Islet precursor cell (in vitro differentiated cells): ENCODE data around the gene BSPH1.
"Not testable (repeated sequence)": the region's sequence is repeated elsewhere in the genome, so short reads cannot be mapped to it uniquely, and the experiment has no call there.

Experiments used
- DNase-seq: peaks from one replicate; pipeline ENCODE4 v3.0.0-alpha.2; 2018

Gene BSPH1, protein sequence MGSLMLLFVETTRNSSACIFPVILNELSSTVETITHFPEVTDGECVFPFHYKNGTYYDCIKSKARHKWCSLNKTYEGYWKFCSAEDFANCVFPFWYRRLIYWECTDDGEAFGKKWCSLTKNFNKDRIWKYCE

DNA sequence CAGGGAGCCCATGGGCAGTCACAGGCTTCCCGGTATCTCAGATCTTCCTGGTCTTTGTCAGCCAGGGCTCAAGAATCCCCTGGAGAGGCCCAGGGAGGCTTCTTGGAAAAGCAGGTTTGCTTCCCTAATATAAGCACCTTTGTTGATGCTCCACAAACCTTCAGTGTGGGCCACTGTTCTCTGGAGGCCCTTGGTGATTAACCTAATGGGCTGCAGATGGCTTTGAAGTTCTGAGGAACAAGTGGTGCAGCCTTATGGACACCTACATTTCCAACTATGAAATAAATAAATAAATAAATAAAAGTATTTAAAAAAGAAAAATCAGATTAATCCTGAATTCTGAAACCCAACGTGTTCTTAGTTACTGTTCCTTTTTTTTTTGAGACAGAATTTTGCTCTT, at the start of gene BSPH1:
BSPH1 (minus strand) TSS at position 101 of the 400 bp plus-strand sequence; CDS start at position 12, 89 bp downstream.
- DNase-seq: peak; percentile 41

DNA sequence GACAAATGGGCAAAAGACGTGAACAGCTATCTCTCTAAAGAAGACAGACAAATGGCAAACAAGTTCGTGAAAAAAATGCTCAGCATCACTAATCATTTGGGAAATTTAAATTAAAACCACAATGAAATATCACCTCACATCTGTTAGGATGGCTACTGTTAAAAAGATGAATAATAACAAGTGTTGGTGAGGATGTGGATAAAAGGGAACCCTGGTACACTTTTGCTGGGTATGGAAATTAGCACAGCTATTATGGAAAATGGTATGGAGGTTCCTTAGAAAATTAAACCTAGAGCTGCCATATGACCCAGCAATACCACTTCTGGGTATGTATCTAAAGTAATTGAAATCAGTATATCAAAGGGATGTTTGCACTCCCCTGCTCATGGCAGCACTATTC, 44.8 kb upstream of the BSPH1 start:
- no peak for DNase-seq

DNA sequence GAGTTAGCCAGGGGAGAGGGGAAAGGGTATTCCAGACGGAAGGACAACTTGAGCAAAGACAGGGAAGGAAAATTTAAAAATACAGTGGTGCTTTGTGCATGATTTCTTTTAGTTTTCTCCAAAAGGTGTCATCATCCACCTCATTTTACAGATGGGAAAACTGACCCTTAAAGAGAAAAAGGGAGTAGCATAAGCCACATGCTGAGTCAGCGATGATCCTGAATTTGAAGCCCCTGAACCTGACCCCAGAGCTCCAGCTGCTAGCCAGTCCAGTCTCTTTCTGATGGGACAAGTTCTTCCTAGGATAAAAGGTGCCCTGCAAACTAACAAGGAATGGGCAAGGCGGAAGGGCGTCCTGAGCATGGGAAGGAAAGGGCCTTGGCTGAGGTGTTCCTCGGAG, 41.6 kb upstream of the BSPH1 start:
- no peak for DNase-seq

DNA sequence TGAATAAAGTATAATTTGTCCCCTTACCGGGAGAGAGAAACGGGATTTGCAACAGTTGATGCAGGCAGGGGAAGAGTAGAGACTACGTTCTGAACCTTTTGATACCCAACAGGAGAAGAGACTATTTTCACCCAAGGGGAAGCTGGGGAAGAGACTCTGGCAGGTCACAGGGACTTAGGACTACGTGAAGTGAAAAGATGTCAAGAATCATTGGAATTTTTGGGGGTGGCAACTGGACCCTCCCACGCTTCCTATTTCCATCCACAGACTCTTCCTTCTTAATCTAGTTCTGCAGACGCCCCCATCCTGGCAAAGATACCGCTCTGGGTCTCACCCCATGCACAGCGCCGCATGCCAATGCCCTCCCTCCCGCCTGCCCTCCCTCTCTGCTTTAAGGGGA, 38.1 kb upstream of the BSPH1 start:
- no peak for DNase-seq

DNA sequence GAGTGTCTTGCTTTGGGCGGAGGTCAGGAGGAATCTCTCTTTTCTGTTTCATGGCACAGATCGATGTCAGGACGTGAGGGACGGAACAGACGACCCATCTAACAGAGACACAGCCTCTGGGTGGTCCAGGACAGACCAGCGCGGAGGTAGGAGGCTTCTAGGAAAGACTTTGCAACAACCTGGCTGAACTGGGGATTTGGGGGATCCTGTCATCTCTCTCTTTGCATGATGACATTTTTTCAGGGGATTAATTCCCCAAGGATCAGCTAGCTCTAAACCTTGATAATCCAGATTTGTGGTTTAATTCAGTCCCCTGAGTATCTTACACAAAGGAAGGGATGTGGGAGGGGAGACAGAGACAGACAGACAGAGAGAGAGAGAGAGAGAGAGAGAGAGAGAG, 37.5 kb upstream of the BSPH1 start:
- no peak for DNase-seq

DNA sequence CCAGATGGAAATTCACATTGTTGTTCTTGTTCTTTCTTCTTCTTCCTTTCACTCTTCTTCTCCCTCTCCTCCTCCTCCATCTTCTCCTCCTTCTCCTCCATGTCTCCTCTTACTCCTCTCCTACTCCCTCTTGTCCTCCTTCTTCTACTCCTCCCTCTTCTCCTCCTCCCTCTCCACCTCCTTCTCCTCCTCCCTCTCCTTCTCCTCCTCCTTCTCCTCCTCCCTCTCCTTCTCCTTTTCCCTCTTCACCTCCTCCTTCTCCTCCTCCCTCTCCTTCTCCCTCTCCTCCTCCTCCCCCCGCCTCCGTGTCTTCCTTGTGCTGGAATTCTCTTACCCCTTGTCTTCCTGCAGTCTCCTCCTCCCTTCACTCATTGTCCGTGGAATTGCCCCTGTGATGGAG, 33.5 kb upstream of the BSPH1 start:
- DNase-seq: no peak

DNA sequence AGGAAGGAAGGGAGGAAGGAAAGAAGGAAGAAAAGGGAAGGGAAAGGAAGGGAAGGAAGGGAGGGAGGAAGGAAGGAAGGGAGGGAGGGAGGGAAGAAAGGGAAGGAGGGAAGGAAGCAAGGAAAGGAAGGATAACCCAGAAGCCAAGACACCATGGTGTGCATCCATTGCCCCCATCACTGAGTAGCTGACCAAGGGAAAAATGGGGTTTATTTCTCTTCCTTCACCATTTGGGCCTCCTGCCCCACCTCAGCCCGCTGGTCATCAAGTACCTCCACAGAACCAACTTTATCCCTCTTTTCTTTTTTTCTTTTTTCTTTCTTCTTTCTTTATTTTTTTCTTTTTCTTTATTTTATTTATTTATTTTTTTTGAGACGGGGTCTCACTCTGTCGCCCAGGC, 31.5 kb upstream of the BSPH1 start:
- DNase-seq: no peak

DNA sequence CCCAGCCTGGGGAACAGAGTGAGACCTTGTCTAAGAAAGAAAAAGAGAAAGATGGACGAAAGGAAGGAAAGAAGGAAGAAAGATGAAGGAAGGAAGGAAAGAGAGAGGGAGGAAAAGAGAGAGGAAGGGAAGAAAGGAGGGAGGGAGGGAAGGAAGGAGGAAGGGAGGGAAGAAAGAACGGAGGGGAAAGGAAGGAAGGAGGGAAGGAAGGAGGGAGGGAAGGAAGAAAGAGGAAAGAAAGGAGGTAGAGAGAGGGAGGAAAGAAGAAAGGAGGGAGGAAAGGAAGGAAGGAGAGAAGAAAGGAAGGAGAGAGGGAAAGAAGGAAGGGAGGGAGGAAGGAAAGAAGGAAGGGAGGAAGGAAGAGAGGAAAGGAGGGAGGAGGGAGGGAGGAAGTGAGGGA, 31.0 kb upstream of the BSPH1 start:
- no peak for DNase-seq

DNA sequence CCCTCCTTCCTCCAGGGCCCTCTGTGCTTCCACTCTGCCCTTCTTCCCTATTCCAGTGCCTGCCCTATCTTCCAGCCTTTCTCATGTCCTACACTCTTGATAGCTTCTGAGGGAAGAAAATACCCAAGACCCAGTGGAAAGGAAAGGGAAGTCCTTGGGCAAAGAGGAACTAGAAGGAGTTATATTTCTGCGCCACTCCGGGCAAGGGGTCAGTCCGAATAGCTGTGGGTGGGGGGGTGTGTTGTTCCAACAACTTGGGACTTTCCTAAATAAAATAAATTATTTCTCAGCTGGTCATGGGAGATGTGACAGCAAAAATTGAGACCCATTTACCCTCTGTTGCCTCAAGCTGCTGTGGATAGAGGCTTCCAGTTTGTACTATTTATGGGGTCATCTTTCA, 28.7 kb upstream of the BSPH1 start:
- DNase-seq: no peak

DNA sequence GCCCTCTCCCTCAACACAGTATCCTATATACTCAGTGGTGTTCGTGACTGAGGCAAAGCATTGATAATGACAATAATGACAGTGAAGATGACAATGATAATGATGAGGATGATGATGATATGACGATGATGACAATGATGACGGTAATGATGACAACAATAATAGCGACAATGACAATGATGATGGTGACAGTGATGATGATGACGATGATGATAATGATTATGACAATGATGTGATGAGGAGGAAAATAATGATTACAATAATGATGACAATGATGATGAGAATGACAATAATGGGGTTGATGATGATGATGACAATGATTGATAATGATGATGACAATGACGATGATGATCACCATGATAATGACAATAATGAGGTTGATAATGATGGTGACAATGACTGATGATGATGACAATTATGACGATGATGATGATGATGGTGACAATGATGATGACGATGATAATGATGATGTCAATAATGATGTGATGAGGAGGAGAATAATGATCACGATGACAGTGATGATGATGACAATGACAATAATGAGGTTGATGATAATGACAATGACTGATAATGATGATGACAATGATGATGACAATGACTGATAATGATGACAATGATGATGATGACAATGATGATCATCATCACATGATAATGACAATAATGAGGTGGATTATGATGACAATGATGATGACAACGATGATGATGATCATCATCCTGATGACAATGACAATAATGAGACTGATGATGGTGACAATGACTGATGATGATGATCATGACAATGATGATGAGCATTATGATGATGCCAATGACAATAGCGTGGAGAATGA, 19.2 kb upstream of the BSPH1 start:
- DNase-seq: no peak

DNA sequence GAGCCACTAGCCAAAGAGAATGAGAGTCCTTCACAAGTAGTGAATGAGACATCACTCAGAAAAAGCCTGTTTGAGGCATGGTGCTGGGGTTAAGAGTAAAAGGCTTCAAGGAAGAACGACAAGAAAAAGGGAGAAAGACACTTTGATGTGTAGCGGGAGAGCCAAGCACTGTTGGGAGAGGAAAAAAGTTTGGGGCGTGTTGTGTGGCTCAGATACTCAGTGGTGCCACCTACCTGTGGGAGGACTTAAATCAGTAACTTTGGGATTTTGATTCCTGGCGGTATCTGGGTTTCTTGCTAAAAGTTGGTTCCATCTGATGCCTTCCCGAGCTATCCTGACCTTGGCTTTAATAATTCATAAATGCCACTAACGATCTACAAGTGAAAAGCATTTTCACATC, 14.8 kb upstream of the BSPH1 start:
- peak; percentile 12 for DNase-seq

DNA sequence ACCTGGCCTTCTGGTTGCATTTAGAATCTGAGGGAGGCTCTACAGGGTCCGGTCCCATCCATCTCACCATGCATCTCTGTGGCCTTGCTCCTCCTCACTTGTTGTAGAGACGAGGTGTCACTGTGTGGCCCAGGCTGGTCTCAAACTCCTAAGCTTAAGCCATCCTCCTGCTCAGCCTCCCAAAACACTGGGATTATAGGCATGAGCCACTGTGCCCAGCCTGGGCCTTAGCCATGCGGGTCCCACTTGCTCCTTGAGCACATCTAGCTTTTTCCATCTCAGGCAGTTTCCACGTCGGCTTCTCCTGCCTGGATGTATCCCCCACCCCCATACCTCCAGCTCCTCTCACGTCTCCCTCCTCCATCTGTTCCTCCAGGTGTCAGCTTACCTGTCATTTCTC, 12.3 kb upstream of the BSPH1 start:
- peak; percentile 22 for DNase-seq

DNA sequence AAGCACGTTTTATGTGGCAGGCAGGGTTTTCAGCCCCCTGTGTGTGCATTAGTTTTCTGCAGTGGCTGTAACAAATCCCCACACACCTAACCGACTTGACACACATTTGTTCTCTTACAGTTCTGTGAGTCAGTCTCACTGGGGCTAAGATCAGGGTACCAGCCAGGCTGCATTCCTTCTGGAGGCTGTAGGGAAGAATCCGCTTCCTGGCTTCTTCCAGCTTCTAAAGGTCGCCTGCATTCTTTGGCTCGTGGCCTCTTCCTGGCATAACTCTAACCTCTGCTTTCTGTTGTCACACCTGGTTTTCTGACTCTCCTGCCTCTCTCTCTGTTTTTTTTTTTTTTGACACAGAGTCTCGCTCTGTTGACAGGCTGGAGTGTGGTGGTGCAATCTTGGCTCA, 8.9 kb upstream of the BSPH1 start:
- DNase-seq: no peak

DNA sequence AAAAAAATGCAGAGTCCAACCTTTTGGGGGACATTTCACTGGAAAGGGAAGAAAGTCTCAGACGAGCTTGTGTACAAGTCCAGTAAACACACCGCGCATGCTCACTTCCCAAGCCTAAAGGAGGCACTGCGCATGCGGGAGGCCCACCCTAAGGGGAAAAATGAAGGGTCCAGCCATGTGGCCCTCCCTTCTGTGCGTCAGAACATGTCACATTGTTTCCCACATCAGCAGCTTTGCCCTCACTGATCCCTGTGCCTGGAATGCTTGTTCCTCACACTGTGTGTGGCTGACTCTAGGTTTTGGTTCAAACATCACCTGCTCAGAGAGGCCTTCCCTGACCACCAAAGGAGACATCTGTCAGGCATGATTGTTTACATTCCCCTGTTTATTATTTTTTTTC, 6.8 kb upstream of the BSPH1 start:
- no peak for DNase-seq

DNA sequence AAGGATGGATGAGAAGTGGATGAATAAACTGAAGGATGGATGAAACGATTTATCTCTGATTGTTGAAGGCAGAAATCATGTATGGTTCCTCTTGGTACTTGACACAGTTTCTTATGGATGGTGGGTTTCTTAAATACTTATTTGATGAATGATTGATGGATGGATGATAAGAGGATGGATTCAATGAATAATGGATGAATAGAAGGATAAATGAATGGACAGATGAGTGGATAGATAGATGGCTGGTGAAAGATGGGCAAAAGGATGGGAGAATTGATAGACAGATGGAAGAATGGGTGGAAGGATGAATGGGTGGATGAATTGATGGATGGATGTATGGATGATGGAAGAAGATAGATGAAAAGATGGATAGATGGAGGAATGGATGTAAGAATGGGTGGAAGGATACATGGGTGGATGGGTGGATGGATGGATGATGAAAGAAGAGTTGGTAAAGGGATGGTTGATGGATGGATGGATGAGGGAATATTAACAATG, 4.3 kb upstream of the BSPH1 start:
- DNase-seq: no peak

DNA sequence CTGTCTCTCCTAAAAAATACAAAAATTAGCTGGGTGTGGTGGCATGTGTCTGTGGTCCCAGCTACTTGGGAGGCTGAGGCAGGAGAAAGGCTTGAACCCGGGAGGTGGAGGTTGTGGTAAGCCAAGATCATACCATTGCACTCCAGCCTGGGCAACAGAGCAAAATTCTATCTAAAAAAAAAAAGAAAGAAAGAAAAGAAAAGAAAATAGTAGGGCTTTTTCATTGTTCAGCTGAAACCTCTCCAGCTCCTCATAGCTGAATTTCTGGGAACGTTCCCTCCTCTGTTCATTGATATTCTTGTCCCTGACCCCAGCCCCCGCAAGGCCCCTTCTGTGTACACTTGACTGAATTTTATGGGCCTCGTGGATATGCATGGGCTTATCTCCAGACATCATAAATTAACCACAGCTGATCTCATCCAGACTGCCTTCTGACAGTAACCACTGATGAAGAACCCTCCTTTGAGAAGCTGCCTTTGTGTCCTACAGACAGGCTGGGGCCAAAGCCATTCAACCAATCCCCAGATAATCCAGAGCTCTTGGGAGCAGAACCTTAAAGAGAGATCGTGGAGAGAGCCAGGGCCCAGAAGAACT, 2.3 kb upstream of the BSPH1 start, which contains the start of gene ELSPBP1:
ELSPBP1 (plus strand) TSS at position 424 of the 594 bp plus-strand sequence. CDS start 14,036 bp downstream, outside the sequence.
- DNase-seq: peak; percentile 64

DNA sequence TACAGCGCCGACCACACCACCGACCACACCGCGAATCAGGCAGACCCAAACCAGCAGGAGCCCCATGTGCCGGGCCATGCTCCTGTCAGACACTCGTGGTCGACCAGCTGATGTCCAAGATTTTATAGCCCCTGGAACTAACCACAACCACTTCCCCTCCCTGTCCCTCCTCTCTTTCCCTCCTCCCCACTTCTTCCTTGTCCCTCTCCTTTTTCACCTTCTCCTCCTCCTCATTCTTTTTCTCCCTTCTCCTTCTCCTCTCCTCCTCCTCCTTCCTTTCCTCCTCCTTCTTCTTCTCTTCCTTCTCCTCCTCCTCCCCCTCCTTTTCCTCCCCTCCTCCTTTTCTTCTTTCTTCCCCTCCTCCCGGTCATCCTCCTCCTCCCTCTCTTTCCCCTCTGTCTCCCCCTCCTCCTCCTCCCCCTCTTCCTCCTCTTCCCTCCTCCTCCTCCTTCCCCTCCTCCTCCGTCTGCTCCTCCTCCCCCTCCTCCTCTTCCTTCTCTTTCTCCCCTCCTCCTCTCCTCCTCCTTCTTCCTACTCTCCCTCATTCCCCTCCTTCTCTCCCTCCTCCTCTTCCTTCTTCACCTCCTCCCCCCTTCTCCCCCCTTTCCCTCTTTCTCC, 670 bp downstream of the BSPH1 start:
- DNase-seq: peak; percentile 51

DNA sequence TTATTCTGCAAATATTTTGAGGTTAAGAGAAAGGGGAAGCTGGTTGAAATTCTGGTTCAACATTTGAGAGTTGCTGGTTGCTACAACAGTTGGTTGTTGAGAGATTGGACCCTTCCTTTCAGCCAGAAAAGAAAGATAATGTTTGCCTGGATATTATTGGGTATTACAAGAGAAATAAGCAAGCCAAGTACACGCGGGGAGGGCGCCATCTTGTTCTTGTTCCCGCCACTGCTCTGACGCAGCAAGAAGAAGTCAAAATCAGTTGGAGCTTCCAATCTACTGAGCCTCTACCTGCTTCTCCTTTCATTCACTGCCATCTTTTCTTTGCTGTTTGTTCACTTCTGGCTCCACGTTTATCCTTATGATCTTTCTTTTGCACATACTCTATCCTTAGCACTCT, 18.4 kb downstream of the BSPH1 start:
- DNase-seq: no peak

DNA sequence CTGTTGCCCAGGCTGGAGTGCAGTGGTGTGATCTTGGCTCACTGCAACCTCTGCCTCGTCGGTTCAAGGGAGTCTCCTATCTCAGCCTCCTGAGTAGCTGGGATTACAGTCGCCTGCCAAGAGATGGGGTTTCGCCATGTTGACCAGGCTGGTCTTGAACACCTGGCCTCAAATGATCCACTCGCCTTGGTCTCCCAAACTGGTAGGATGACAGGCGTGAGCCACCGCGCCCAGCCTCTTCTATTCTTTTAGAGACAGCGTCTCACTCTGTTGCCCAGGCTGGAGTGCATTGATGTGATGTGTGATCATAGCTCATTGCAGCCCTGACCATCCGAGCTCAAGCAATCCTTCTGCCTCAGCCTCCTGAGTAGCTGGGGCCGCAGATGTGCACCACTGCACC, 36.0 kb downstream of the BSPH1 start:
- DNase-seq: not testable (repeated sequence)

DNA sequence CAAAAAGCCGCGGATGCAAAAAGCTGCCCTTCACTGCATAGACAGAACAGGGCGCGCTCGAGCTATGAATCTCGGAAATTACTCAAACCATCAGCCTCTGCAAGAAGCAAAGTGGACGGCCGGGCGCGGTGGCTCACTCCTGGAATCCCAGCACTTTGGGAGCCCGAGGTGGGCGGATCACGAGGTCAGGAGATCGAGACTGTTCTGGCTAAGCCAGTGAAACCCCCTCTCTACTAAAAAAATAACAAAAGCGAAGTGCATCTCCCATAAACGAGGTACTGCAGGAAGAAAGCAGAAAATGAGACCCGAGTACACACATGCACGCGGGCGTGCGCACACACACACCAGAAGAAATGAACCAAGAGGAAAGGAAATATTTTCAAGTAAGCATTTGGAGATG, 39.8 kb downstream of the BSPH1 start:
- DNase-seq: not testable (repeated sequence)

DNA sequence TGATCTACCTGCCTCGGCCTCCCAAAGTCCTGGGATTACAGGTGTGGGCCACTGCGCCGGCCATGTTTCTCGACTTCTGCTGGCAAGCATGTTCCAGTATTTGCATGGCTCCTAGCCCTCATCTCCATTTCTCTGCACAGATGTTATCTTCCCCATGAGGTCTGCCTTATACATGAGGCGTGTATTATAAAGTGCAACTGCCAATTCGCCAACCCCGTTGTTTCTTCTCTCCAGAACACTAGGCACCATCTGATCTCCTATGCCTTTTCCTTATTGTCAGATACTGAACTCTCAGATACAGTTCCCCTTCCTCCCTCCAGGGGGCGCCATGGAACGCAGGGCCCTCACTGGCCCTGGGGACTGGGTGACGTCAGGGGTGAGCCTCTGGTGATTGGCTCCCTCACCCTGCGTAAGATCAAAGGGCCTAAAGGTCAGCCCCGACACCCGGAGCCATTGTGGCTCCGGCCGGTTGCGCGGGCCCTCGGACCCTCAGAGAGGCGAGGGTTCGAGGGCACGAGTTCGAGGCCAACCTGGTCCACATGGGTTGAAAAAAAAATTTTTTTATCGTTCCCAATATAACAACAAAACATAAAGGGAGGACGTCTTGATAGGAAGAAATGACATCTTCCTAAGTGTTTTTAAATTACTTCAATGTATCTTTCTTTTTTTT, 42.0 kb downstream of the BSPH1 start:
- DNase-seq: not testable (repeated sequence)

DNA sequence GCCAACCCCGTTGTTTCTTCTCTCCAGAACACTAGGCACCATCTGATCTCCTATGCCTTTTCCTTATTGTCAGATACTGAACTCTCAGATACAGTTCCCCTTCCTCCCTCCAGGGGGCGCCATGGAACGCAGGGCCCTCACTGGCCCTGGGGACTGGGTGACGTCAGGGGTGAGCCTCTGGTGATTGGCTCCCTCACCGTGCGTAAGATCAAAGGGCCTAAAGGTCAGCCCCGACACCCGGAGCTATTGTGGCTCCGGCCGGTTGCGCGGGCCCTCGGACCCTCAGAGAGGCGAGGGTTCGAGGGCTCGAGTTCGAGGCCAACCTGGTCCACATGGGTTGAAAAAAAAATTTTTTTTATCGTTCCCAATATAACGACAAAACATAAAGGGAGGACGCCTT, 63.4 kb downstream of the BSPH1 start:
- not testable (repeated sequence) for DNase-seq

DNA sequence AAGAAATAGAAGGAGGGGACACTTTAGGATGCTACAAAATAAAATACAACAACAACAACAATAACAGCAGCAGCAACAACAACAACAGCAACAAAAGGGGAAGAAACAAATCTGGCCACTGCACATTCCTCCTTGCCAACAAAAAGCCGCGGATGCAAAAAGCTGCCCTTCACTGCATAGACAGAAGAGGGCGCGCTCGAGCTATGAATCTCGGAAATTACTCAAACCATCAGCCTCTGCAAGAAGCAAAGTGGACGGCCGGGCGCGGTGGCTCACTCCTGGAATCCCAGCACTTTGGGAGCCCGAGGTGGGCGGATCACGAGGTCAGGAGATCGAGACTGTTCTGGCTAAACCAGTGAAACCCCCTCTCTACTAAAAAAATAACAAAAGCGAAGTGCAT, 71.9 kb downstream of the BSPH1 start:
- not testable (repeated sequence) for DNase-seq
